ENCODE data around the gene TMEM53. TPM values are rescaled to one million over a fixed set of nuclear protein-coding genes. Genes with fewer than 3 reads are reported as not detected.

TMEM53 gene
- total RNA-seq, 4 donors from 2014 or later = 3.9 to 10.4 (median 8.0) TPM

DNA sequence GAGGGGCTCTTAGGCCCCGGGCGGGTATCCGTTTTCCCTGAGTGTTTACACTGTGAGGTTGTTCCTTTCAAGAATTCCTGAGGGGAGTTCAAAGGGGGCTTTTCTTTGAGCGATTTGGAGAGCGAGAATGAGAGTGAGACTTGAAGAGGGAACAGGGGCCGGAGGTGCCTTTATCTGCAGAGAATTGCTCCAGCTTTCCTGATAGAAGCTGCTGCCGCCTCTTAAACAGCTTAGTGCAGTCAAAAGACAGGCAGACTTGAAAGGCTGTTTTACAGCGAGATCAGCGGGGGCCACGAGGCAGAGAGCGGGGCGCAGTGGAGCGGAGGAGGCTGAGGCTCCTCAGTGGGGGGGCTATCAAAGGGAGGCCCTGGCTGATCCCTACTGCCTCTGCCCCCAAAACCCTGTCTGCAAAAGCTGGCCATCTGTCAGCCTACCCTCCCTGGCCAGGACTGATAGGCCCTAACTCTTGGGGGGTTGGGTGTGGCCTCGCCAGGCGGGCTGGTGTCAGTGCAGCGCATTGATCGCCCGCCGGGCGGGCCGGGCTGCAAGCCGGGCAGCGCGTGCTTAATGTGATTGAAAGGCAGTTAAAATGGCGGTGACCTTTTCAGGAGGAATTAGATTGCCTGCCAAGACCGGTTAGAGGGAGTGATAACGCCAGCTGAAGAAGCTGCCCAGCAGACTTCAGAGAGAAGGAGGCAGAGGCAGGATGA lies 36.4 kb downstream of the TMEM53 start:
- H3K36me3 ChIP-seq = peaks cover 56 to 62% of the 10 kb centered on the region in 2 donors
- H3K27ac ChIP-seq = no peak overlapping the region
- 87 to 89% methylated on average over 27 of the region's 27 CpGs for WGBS, 2 donors
- no peak for DNase-seq
- intact Hi-C loops (cut with DNase I) = no loop called here
- H3K9me3 ChIP-seq = no peaks in the 10 kb centered on the region
- H3K4me3 ChIP-seq (replicated peaks in 1 of 3) = no peak overlapping the region
- TF ChIP-seq POLR2A (IDR thresholded peaks at IDR 0.05) = no peak
- TF ChIP-seq, protein P1, sequence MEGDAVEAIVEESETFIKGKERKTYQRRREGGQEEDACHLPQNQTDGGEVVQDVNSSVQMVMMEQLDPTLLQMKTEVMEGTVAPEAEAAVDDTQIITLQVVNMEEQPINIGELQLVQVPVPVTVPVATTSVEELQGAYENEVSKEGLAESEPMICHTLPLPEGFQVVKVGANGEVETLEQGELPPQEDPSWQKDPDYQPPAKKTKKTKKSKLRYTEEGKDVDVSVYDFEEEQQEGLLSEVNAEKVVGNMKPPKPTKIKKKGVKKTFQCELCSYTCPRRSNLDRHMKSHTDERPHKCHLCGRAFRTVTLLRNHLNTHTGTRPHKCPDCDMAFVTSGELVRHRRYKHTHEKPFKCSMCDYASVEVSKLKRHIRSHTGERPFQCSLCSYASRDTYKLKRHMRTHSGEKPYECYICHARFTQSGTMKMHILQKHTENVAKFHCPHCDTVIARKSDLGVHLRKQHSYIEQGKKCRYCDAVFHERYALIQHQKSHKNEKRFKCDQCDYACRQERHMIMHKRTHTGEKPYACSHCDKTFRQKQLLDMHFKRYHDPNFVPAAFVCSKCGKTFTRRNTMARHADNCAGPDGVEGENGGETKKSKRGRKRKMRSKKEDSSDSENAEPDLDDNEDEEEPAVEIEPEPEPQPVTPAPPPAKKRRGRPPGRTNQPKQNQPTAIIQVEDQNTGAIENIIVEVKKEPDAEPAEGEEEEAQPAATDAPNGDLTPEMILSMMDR (IDR thresholded peaks at IDR 0.05) = no peak
- peaks cover 6% of the 10 kb centered on the region in 2 donors for H3K4me1 ChIP-seq
- H3K27me3 ChIP-seq = no peaks in the 10 kb centered on the region

DNA sequence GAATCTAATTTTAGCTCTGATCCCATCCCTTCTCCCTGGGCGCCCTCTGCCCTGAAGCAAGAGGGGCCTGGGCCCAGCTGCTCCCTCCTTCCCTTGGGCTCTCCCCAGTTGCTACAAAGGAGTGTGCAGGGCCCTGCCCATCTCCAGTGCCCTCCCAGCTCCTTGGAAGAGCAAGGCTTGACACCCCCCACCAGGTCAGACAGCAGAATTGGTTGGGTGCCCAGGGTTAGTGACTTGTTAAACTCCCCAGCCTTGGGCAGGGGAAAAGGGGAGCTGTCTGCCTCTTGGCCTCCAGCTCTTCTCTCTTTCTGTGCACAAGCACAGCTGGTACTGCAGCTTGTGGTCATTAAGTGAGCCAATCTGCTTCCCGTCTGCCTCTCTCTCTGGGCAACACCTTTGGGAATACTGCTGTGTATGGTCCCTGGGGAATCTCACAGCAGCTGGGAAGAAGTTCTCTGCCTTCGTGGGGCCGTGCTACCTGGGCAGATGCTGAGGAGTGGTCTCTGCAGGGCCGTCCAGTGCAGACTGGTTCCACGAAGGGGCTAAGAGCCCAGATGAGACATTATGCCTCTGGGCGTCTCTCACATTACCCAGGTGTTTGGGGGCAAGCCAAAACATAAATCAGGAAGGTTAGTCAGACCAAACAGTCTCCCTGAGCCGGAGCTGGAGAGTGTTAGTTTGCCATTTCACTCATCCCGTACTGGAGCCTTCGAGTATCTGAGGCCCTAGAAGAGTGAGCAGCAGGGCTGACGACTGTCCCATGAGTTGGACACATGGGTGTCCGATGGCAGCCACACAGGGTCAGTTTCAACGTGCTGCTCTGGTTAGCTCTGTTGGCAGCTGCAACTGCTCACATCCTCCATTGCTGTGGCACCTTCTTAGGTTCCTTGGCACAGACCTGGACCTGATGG lies 37.3 kb downstream of the TMEM53 start:
- peaks cover 55 to 57% of the 10 kb centered on the region in 2 donors for H3K36me3 ChIP-seq
- no peak overlapping the region for H3K4me3 ChIP-seq (replicated peaks in 1 of 3)
- no peak for TF ChIP-seq POLR2A (IDR thresholded peaks at IDR 0.05)
- TF ChIP-seq, protein P1 (IDR thresholded peaks at IDR 0.05) = no peak
- H3K4me1 ChIP-seq = peaks cover 10 to 11% of the 10 kb centered on the region in 2 donors
- H3K27me3 ChIP-seq = no peaks in the 10 kb centered on the region
- DNase-seq = no peak
- 85 to 87% methylated on average over 8 to 12 of the region's 13 CpGs for WGBS, 2 donors
- H3K27ac ChIP-seq = no peak overlapping the region
- intact Hi-C loops (cut with DNase I) = no loop called here
- no peaks in the 10 kb centered on the region for H3K9me3 ChIP-seq

DNA sequence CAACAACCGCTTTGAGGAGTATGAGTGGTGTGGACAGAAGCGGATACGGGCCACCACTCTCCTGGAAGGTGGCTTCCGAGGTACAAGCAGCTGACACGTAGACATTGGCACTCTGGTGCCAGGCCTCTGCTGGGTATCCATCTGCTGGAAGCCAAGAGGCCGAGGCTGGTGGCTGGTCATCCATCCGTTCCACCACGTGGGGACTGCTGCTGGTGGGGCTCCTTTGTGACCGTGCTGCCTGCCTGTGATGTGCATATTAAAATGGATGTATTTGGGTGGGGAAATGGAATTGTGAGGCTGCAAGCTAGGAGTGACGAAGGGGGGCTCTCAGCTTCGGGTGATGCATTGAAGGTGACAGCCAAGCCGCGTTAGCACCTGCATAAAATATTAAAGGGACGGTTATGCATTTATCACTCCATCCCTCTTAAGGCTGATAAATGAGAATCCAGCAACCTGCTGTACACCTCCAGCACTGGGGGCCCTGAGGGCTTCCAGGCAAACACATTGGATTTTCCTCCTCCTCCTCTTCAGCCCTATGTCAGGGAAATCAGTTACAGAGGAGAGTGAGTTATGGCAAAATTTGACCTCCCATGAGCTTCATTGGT lies 38.1 kb downstream of the TMEM53 start:
- 93 to 95% methylated on average over 13 to 14 of the region's 14 CpGs for WGBS, 2 donors
- DNase-seq = no peak

DNA sequence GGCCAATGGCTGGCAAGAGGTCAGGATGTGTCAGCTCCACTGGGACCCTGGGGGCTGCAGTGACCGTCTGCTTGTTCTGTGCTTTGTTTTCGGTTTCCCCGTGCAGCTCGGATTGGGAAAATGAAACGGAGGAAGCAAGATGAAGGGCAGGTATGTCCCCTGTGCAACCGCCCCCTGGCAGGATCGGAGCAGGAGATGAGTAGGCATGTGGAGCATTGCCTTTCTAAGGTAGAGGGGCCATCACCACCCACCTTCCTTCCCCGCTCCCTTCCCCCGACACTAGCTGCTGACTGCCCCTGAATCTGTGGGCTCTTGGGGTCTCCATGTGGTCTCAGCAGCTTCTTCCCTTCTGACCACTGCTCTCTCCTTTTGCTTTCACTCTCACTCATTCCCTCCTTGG lies 38.8 kb downstream of the TMEM53 start:
- peaks cover 10 to 16% of the 10 kb centered on the region in 2 donors for H3K4me1 ChIP-seq
- no peaks in the 10 kb centered on the region for H3K27me3 ChIP-seq
- 88 to 93% methylated on average over 9 of the region's 9 CpGs for WGBS, 2 donors
- no peak overlapping the region for H3K4me3 ChIP-seq (replicated peaks in 1 of 3)
- H3K27ac ChIP-seq = no peak overlapping the region
- no peaks in the 10 kb centered on the region for H3K9me3 ChIP-seq
- TF ChIP-seq POLR2A (IDR thresholded peaks at IDR 0.05) = no peak
- TF ChIP-seq, protein P1 (IDR thresholded peaks at IDR 0.05) = no peak
- no peak for DNase-seq
- intact Hi-C loops (cut with DNase I) = no loop called here
- peaks cover 43 to 45% of the 10 kb centered on the region in 2 donors for H3K36me3 ChIP-seq

More for the DNA sequence above, 38.1 kb downstream of the TMEM53 start:
- intact Hi-C loops (cut with DNase I) = no loop called here
- TF ChIP-seq, protein P1 (IDR thresholded peaks at IDR 0.05) = no peak
- no peak for TF ChIP-seq POLR2A (IDR thresholded peaks at IDR 0.05)
- H3K4me1 ChIP-seq = peaks cover 10 to 13% of the 10 kb centered on the region in 2 donors
- H3K27ac ChIP-seq = no peak overlapping the region
- H3K36me3 ChIP-seq = peaks cover 51 to 52% of the 10 kb centered on the region in 2 donors
- no peaks in the 10 kb centered on the region for H3K27me3 ChIP-seq
- H3K4me3 ChIP-seq (replicated peaks in 1 of 3) = no peak overlapping the region
- no peaks in the 10 kb centered on the region for H3K9me3 ChIP-seq

All from thyroid gland (tissue), 4 donors.